CD4-positive, alpha-beta T cell treated with Interleukin-17A for 1 hour (primary cell): ENCODE data around the gene MIGA1.
A peak's percentile ranks its signal among the peaks of the same experiment; 100 is the strongest.
"Not testable (repeated sequence)": the region's sequence is repeated elsewhere in the genome, so short reads cannot be mapped to it uniquely, and the experiment has no call there.

Experiments
- DNase-seq: peaks from one replicate; pipeline ENCODE4 v3.0.0-alpha.2; 2020

Gene MIGA1

GRCh38 chr1:77803371-77803770 lies 23.9 kb downstream of the MIGA1 start:
- DNase-seq, result no peak

GRCh38 chr1:77809787-77810462 lies 30.5 kb downstream of the MIGA1 start:
- DNase-seq, result not testable (repeated sequence)

GRCh38 chr1:77811589-77811988 lies 32.1 kb downstream of the MIGA1 start:
- not testable (repeated sequence) for DNase-seq

- DNase-seq, result no peak
These were observed 38.1 kb downstream of the MIGA1 start for GRCh38 chr1:77817368-77818209.

- DNase-seq, result no peak
These were observed 40.7 kb downstream of the MIGA1 start for GRCh38 chr1:77820121-77820520.

- DNase-seq, result no peak
These were observed 44.6 kb downstream of the MIGA1 start for GRCh38 chr1:77824079-77824478.

GRCh38 chr1:77824694-77825093 lies 45.2 kb downstream of the MIGA1 start:
- no peak for DNase-seq

GRCh38 chr1:77825131-77825709 lies 45.8 kb downstream of the MIGA1 start:
- peak; percentile 27 for DNase-seq

- not testable (repeated sequence) for DNase-seq
These were observed 47.4 kb downstream of the MIGA1 start for GRCh38 chr1:77826851-77827250.

- DNase-seq, result no peak
These were observed 48.6 kb downstream of the MIGA1 start for GRCh38 chr1:77828098-77828497.

GRCh38 chr1:77829851-77830250 lies 50.4 kb downstream of the MIGA1 start:
- DNase-seq, result no peak

- DNase-seq, result no peak
These were observed 51.5 kb downstream of the MIGA1 start for GRCh38 chr1:77830946-77831345.

- no peak for DNase-seq
These were observed 52.1 kb downstream of the MIGA1 start for GRCh38 chr1:77831566-77831965.

- DNase-seq, result no peak
These were observed 52.7 kb downstream of the MIGA1 start for GRCh38 chr1:77831976-77832711.

GRCh38 chr1:77832901-77833300 lies 53.5 kb downstream of the MIGA1 start:
- DNase-seq, result no peak

- no peak for DNase-seq
These were observed 54.2 kb downstream of the MIGA1 start for GRCh38 chr1:77833521-77834100.

- no peak for DNase-seq
These were observed 55.4 kb downstream of the MIGA1 start for GRCh38 chr1:77834771-77835334.

- no peak for DNase-seq
These were observed 62.1 kb downstream of the MIGA1 start for GRCh38 chr1:77841574-77841973.

GRCh38 chr1:77845951-77846350 lies 66.5 kb downstream of the MIGA1 start:
- DNase-seq, result no peak

- DNase-seq, result no peak
These were observed 67.5 kb downstream of the MIGA1 start for GRCh38 chr1:77846966-77847365.

GRCh38 chr1:77847621-77848080 lies 68.2 kb downstream of the MIGA1 start:
- DNase-seq, result no peak

- no peak for DNase-seq
These were observed 70.6 kb downstream of the MIGA1 start for GRCh38 chr1:77850082-77850481.
